HepG2 (cell line): ENCODE measurements around the gene PARD3. TPM values are rescaled to one million over a fixed set of nuclear protein-coding genes. Genes with fewer than 3 reads are reported as not detected.

Experiments
- ATAC-seq: fragments of 200-7000 bp; cut with Tn5 transposase; 3 replicates; pipeline ENCODE4 v1.9.1; 2020; ENCODE audit warnings: mild to moderate bottlenecking, moderate library complexity
- BruUV-seq: library from RNA; stranded (reverse); fragments of 400-500 nt; replicated peaks from 2 replicates; lab custom pipeline; 2021; lab: Mats Ljungman, UMichigan
- CTCF ChIA-PET: fragments of 300-600 bp; formaldehyde crosslinking; extraction: SDS; loops from one replicate; lab custom pipeline; 2021; ENCODE audit warnings: low total read pairs, inconsistent platforms, low intra/inter-chr PET ratio; lab: Yijun Ruan, JAX
- POLR2A ChIA-PET: fragments of 350-600 bp; sonication (Branson Sonifier 250); formaldehyde crosslinking; loops from one replicate; lab custom pipeline; 2020; ENCODE audit warnings: antibody characterized with exemption, inconsistent platforms; lab: Yijun Ruan, JAX
- DNase-seq: peaks from one replicate; pipeline ENCODE4 v3.0.0-alpha.2; 2015; ENCODE audit warnings: low spot score
- FAIRE-seq: peaks from 3 replicates; lab custom pipeline; 2011; peaks lifted over from hg19 to GRCh38; lab: Jason Lieb, UNC
- H2AFZ ChIP-seq: one replicate; pipeline ENCODE4 v1.6.1; 2011; ENCODE audit warnings: low read length, inconsistent platforms
- H3K27ac ChIP-seq: fragments of 300-600 bp; 3 replicates; pipeline ENCODE4 v1.8.0; 2011; ENCODE audit warnings: mixed run types, mild to moderate bottlenecking, mixed read lengths, low read length, inconsistent platforms; ENCODE audit not compliant: insufficient read depth; ENCODE audit errors: extremely low read length
- H3K27me3 ChIP-seq, 2 experiments: fragments of 200-600 bp in 1 of 2; 2 replicates in 1 of 2; 3 replicates in 1 of 2; pipeline versions ENCODE4 v1.6.0 to v1.8.0; 2011; ENCODE audit warnings: low read length in 2 of 2, mild to moderate bottlenecking in 2 of 2, moderate library complexity in 2 of 2, inconsistent platforms in 1 of 2; ENCODE audit not compliant: insufficient read depth in 2 of 2, control insufficient read depth in 1 of 2
- H3K36me3 ChIP-seq, 2 experiments: fragments of 200-600 bp in 1 of 2; replicated peaks in 1 of 2; 2 replicates in 1 of 2; 3 replicates in 1 of 2; pipeline versions ENCODE4 v1.5.1 to v1.8.0; 2011; ENCODE audit warnings: low read length in 2 of 2, inconsistent platforms in 1 of 2; ENCODE audit not compliant: insufficient read depth in 2 of 2, control insufficient read depth in 1 of 2
- H3K4me1 ChIP-seq: 2 replicates; pipeline ENCODE4 v1.5.1; 2012; ENCODE audit warnings: low read length, inconsistent platforms; ENCODE audit not compliant: insufficient read depth
- H3K4me2 ChIP-seq: 2 replicates; pipeline ENCODE4 v1.6.0; 2011; ENCODE audit warnings: low read depth, low read length, inconsistent platforms
- H3K4me3 ChIP-seq, 3 experiments: fragments of 200-600 bp in 1 of 3; sonication (generic), shearing (Covaris generic) in 1 of 3; replicated peaks in 1 of 3; 2 replicates each; pipeline ENCODE4 v1.5.1; 2011 to 2016; ENCODE audit warnings: low read length in 3 of 3, inconsistent platforms in 2 of 3, low read depth in 2 of 3, mild to moderate bottlenecking in 2 of 3, control low read depth in 1 of 3, mixed read lengths in 1 of 3; ENCODE audit not compliant: insufficient read depth in 1 of 3
- H3K79me2 ChIP-seq: one replicate; pipeline ENCODE4 v1.6.1; 2011; ENCODE audit warnings: low read length, inconsistent platforms; ENCODE audit not compliant: insufficient read depth
- H3K9ac ChIP-seq: 2 replicates; pipeline ENCODE4 v1.6.0; 2011; ENCODE audit warnings: mild to moderate bottlenecking, low read depth, low read length, inconsistent platforms; ENCODE audit not compliant: insufficient read depth
- H3K9me3 ChIP-seq: 2 replicates; pipeline ENCODE4 v1.5.1; 2012; ENCODE audit warnings: mild to moderate bottlenecking, low read length
- H4K20me1 ChIP-seq: 2 replicates; pipeline ENCODE4 v1.6.0; 2011; ENCODE audit warnings: inconsistent platforms, mild to moderate bottlenecking, low read length, moderate library complexity; ENCODE audit not compliant: insufficient read depth
- ZBTB7A ChIP-seq: sonication (generic); formaldehyde crosslinking; IDR thresholded peaks from 2 replicates; pipeline ENCODE4 v1.8.0; 2022; ENCODE audit warnings: mild to moderate bottlenecking, missing genetic modification reagents
- ZFYVE20 ChIP-seq: sonication (generic); formaldehyde crosslinking; IDR thresholded peaks from 2 replicates; pipeline ENCODE4 v1.8.0; 2023; ENCODE audit warnings: low read depth, mild to moderate bottlenecking, moderate library complexity, missing genetic modification reagents, borderline replicate concordance
- ZKSCAN5 ChIP-seq: sonication (generic); formaldehyde crosslinking; IDR thresholded peaks from 2 replicates; pipeline ENCODE4 v1.5.1; 2020; ENCODE audit warnings: mild to moderate bottlenecking, missing genetic modification reagents
- ZNF614 ChIP-seq: IDR thresholded peaks from 2 replicates; pipeline ENCODE4 v1.6.1; 2018; ENCODE audit warnings: missing biosample characterization, missing genetic modification reagents, inconsistent platforms, borderline replicate concordance
- ZNF7 ChIP-seq: IDR thresholded peaks from 2 replicates; pipeline ENCODE4 v1.6.1; 2016; ENCODE audit warnings: missing biosample characterization, missing genetic modification reagents
- WGBS: methylation state at CpG from one replicate; pipeline ENCODE4 v1.1.6; 2017; ENCODE audit warnings: low lambda C conversion rate; 5-methylcytosine and 5-hydroxymethylcytosine counted together
- in situ Hi-C: cut with HindIII; loops from 2 replicates; pipeline ENCODE4 v1.10.0; 2017; ENCODE audit warnings: low pct_unique_long_range_greater_than_20kb; ENCODE audit not compliant: extremely low pct_ligation_motif_present
- intact Hi-C: fragments of 100-400 bp; cut with micrococcal nuclease; formaldehyde crosslinking; loops from one replicate; pipeline ENCODE4 v1.10.0; 2022; ENCODE audit not compliant: unreplicated experiment
- polyA plus RNA-seq, 8 experiments: library from polyadenylated mRNA; depleted of rRNA in 3 of 8; stranded (reverse) in 7 of 8; unstranded in 1 of 8; fragments of >200 nt; fragmentation: Illumina TruSeq in 4 of 8; extraction: Trizol in 4 of 8; gene quantifications; 2 replicates each; pipeline versions ENCODE4 v1.2.1 to v1.2.3, GENCODE V29; 2011 to 2016; ENCODE audit warnings: low read depth in 4 of 8, missing spikeins in 1 of 8, mixed read lengths in 1 of 8; ENCODE audit not compliant: insufficient read depth in 1 of 8
- total RNA-seq, 5 experiments: library from RNA; depleted of rRNA; stranded (reverse); fragments of >200 nt; fragmentation: Illumina TruSeq; extraction: Trizol; gene quantifications; 2 replicates each; pipeline ENCODE4 v1.2.3, GENCODE V29; 2016; ENCODE audit warnings: low read depth in 1 of 5
- TF ChIP-seq, protein P1 (sequence below): conservative IDR thresholded peaks from 2 replicates; pipeline ENCODE4 v1.6.1; 2018; ENCODE audit warnings: missing genetic modification reagents
- TF ChIP-seq, protein P2 (sequence below), 2 experiments: sonication (generic) in 1 of 2; formaldehyde crosslinking in 1 of 2; IDR thresholded peaks; 2 replicates each; pipeline versions ENCODE4 v1.6.1 to v1.9.0; 2014 to 2022; ENCODE audit warnings: antibody characterized with exemption in 1 of 2, borderline replicate concordance in 1 of 2, inconsistent platforms in 1 of 2, low read depth in 1 of 2, missing genetic modification reagents in 1 of 2
- TF ChIP-seq, protein P3 (sequence below): sonication (generic); formaldehyde crosslinking; conservative IDR thresholded peaks from 2 replicates; pipeline ENCODE4 v1.4.0; 2020; ENCODE audit warnings: missing genetic modification reagents
- TF ChIP-seq, protein P4 (sequence below): sonication (generic); formaldehyde crosslinking; conservative IDR thresholded peaks from 2 replicates; pipeline ENCODE4 v1.4.0; 2020; ENCODE audit warnings: mild to moderate bottlenecking, missing genetic modification reagents, moderate library complexity

The PARD3 gene
- total and polyA plus RNA-seq, 2 of the 13 experiments (the other 11 are each of a cell fraction or from before 2014, with no cell fraction given), result 40.9 to 60.0 TPM

DNA sequence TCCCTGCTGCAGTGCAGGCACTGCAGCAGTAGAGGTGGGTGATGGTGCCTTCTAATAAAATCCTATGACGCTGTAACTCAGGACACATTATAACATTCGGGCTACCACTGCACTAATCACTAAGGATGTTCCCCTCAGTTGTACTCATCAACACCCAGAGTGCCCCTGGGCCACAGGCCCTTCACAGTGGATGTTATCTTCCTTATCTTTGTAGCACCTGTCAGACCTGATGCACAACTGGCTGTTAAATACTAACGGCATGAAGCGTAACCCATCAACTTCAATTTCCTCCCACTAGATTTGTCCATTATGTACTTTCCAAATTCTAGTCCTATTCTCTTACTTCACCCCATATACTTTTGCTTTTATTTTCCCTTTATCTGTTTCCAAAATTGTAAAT is 66.3 kb downstream of the PARD3 start:
- peaks cover 81% of the 10 kb centered on the region for H3K79me2 ChIP-seq
- CTCF ChIA-PET, result no interaction called here

More for the DNA sequence above, 66.3 kb downstream of the PARD3 start:
- Histone ChIP-seq H3K9me3 (no peaks in the 10 kb centered on the region), H3K27me3 (no peaks in the 10 kb centered on the region), H3K9ac (no peak overlapping the region), H3K4me1 (peaks cover 55% of the 10 kb centered on the region), H2AFZ (no peak overlapping the region), H3K36me3 (no peaks in the 10 kb centered on the region), H3K27ac (no peak overlapping the region), H4K20me1 (peaks cover 18% of the 10 kb centered on the region), H3K4me2 (no peak overlapping the region), H3K4me3 (no peak overlapping the region)
- no TSS peak for BruUV-seq
- DNase-seq (no peak), ATAC-seq (no peak), FAIRE-seq (no peak)
- intact Hi-C loops, result no loop called here
- WGBS, result 96% methylated on average over 4 of the region's 4 CpGs
- TF ChIP-seq ZKSCAN5 (CRISPR knock-in tag) (no peak), ZFYVE20 (CRISPR knock-in tag) (no peak), ZBTB7A (no peak), ZNF7 (no peak), ZNF614 (no peak)
- TF ChIP-seq, protein P1, sequence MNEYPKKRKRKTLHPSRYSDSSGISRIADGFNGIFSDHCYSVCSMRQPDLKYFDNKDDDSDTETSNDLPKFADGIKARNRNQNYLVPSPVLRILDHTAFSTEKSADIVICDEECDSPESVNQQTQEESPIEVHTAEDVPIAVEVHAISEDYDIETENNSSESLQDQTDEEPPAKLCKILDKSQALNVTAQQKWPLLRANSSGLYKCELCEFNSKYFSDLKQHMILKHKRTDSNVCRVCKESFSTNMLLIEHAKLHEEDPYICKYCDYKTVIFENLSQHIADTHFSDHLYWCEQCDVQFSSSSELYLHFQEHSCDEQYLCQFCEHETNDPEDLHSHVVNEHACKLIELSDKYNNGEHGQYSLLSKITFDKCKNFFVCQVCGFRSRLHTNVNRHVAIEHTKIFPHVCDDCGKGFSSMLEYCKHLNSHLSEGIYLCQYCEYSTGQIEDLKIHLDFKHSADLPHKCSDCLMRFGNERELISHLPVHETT, result no peak
- TF ChIP-seq, protein P2, sequence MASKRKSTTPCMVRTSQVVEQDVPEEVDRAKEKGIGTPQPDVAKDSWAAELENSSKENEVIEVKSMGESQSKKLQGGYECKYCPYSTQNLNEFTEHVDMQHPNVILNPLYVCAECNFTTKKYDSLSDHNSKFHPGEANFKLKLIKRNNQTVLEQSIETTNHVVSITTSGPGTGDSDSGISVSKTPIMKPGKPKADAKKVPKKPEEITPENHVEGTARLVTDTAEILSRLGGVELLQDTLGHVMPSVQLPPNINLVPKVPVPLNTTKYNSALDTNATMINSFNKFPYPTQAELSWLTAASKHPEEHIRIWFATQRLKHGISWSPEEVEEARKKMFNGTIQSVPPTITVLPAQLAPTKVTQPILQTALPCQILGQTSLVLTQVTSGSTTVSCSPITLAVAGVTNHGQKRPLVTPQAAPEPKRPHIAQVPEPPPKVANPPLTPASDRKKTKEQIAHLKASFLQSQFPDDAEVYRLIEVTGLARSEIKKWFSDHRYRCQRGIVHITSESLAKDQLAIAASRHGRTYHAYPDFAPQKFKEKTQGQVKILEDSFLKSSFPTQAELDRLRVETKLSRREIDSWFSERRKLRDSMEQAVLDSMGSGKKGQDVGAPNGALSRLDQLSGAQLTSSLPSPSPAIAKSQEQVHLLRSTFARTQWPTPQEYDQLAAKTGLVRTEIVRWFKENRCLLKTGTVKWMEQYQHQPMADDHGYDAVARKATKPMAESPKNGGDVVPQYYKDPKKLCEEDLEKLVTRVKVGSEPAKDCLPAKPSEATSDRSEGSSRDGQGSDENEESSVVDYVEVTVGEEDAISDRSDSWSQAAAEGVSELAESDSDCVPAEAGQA (IDR thresholded peaks at IDR 0.05; ENCODE audit: low read depth), result no peak
- TF ChIP-seq, protein P2 (CRISPR knock-in tag; IDR thresholded peaks at IDR 0.05; ENCODE audit: borderline replicate concordance), result no peak
- TF ChIP-seq, protein P3, sequence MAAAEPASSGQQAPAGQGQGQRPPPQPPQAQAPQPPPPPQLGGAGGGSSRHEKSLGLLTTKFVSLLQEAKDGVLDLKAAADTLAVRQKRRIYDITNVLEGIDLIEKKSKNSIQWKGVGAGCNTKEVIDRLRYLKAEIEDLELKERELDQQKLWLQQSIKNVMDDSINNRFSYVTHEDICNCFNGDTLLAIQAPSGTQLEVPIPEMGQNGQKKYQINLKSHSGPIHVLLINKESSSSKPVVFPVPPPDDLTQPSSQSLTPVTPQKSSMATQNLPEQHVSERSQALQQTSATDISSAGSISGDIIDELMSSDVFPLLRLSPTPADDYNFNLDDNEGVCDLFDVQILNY (CRISPR knock-in tag), result no peak
- TF ChIP-seq, protein P4, sequence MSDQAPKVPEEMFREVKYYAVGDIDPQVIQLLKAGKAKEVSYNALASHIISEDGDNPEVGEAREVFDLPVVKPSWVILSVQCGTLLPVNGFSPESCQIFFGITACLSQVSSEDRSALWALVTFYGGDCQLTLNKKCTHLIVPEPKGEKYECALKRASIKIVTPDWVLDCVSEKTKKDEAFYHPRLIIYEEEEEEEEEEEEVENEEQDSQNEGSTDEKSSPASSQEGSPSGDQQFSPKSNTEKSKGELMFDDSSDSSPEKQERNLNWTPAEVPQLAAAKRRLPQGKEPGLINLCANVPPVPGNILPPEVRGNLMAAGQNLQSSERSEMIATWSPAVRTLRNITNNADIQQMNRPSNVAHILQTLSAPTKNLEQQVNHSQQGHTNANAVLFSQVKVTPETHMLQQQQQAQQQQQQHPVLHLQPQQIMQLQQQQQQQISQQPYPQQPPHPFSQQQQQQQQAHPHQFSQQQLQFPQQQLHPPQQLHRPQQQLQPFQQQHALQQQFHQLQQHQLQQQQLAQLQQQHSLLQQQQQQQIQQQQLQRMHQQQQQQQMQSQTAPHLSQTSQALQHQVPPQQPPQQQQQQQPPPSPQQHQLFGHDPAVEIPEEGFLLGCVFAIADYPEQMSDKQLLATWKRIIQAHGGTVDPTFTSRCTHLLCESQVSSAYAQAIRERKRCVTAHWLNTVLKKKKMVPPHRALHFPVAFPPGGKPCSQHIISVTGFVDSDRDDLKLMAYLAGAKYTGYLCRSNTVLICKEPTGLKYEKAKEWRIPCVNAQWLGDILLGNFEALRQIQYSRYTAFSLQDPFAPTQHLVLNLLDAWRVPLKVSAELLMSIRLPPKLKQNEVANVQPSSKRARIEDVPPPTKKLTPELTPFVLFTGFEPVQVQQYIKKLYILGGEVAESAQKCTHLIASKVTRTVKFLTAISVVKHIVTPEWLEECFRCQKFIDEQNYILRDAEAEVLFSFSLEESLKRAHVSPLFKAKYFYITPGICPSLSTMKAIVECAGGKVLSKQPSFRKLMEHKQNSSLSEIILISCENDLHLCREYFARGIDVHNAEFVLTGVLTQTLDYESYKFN, result no peak
- in situ Hi-C loops, result no loop called here
- POLR2A ChIA-PET, result no interaction called here
